Measurements from ENCODE around the gene DUSP10. TPM values are rescaled to one million over a fixed set of nuclear protein-coding genes. Genes with fewer than 3 reads are reported as not detected.

The DUSP10 gene
- total RNA-seq, 1 donor = 26.8 TPM

- TF ChIP-seq CTCF (IDR thresholded peaks at IDR 0.05; ENCODE audit: insufficient read depth, low read length) = no peak
- no peak for DNase-seq (ENCODE audit: low read depth)
Observed at GRCh38 chr1:221693087-221693486, 48.8 kb downstream of the DUSP10 start.

GRCh38 chr1:221692643-221693042 is 49.2 kb downstream of the DUSP10 start:
- no peak for DNase-seq (ENCODE audit: low read depth)
- H3K4me3 ChIP-seq (ENCODE audit: low read depth, low read length) = no peak overlapping the region
- no peak for TF ChIP-seq CTCF (IDR thresholded peaks at IDR 0.05; ENCODE audit: insufficient read depth, low read length)

More at GRCh38 chr1:221693087-221693486, 48.8 kb downstream of the DUSP10 start:
- H3K4me3 ChIP-seq (ENCODE audit: low read depth, low read length) = no peak overlapping the region

- no peak for DNase-seq (ENCODE audit: low read depth)
- no peak overlapping the region for H3K4me3 ChIP-seq (ENCODE audit: low read depth, low read length)
- no peak for TF ChIP-seq CTCF (IDR thresholded peaks at IDR 0.05; ENCODE audit: insufficient read depth, low read length)
Observed at GRCh38 chr1:221691261-221691660, 50.6 kb downstream of the DUSP10 start.

- DNase-seq (ENCODE audit: low read depth) = no peak
- H3K4me3 ChIP-seq (ENCODE audit: low read depth, low read length) = no peak overlapping the region
- no peak for TF ChIP-seq CTCF (IDR thresholded peaks at IDR 0.05; ENCODE audit: insufficient read depth, low read length)
Observed at GRCh38 chr1:221690858-221691257, 51.0 kb downstream of the DUSP10 start.

- H3K4me3 ChIP-seq (ENCODE audit: low read depth, low read length) = no peak overlapping the region
- TF ChIP-seq CTCF (IDR thresholded peaks at IDR 0.05; ENCODE audit: insufficient read depth, low read length) = no peak
- no peak for DNase-seq (ENCODE audit: low read depth)
Observed at GRCh38 chr1:221689138-221689537, 52.8 kb downstream of the DUSP10 start.

GRCh38 chr1:221688488-221688843 is 53.4 kb downstream of the DUSP10 start:
- TF ChIP-seq CTCF (IDR thresholded peaks at IDR 0.05; ENCODE audit: insufficient read depth, low read length) = no peak

GRCh38 chr1:221687836-221688487 is 53.9 kb downstream of the DUSP10 start:
- H3K4me3 ChIP-seq (ENCODE audit: low read depth, low read length) = no peak overlapping the region
- DNase-seq (ENCODE audit: low read depth) = no peak
- no peak for TF ChIP-seq CTCF (IDR thresholded peaks at IDR 0.05; ENCODE audit: insufficient read depth, low read length)

More at GRCh38 chr1:221688488-221688843, 53.4 kb downstream of the DUSP10 start:
- no peak for DNase-seq (ENCODE audit: low read depth)
- no peak overlapping the region for H3K4me3 ChIP-seq (ENCODE audit: low read depth, low read length)

Data from fibroblast of the aortic adventitia (primary cell).